GM23338 (cell line): ENCODE data around the gene SMIM13. TPM values are rescaled to one million over a fixed set of nuclear protein-coding genes. Genes with fewer than 3 reads are reported as not detected.

Experiments used
- ATAC-seq: fragments of 200-7000 bp; cut with Tn5 transposase; 3 replicates; pipeline ENCODE4 v1.9.1; 2020
- DNase-seq: peaks from one replicate; pipeline ENCODE4 v3.0.0-alpha.2; 2015; ENCODE audit warnings: low spot score
- H2AFZ ChIP-seq: fragments of 200-600 bp; sonication (generic); 2 replicates; pipeline ENCODE4 v1.8.0; 2016; ENCODE audit warnings: antibody characterized with exemption, mild to moderate bottlenecking, moderate library complexity
- H3F3A ChIP-seq: fragments of 200-600 bp; sonication (generic); replicated peaks from 2 replicates; pipeline ENCODE4 v1.8.0; 2017; ENCODE audit warnings: antibody characterized with exemption, mixed run types, low read depth
- H3K27ac ChIP-seq: fragments of 200-600 bp; sonication (generic); 2 replicates; pipeline ENCODE4 v1.6.1; 2016; ENCODE audit warnings: low read depth
- H3K27me3 ChIP-seq: fragments of 200-600 bp; sonication (generic); 2 replicates; pipeline ENCODE4 v1.8.0; 2016; ENCODE audit warnings: mild to moderate bottlenecking, mixed run types, moderate library complexity; ENCODE audit not compliant: insufficient read depth
- H3K36me3 ChIP-seq: fragments of 200-600 bp; sonication (generic); 2 replicates; pipeline ENCODE4 v1.8.0; 2016; ENCODE audit warnings: mild to moderate bottlenecking; ENCODE audit not compliant: insufficient read depth
- H3K4me1 ChIP-seq: fragments of 200-600 bp; sonication (generic); 2 replicates; pipeline ENCODE4 v1.8.0; 2016; ENCODE audit warnings: mild to moderate bottlenecking, moderate library complexity; ENCODE audit not compliant: insufficient read depth
- H3K4me2 ChIP-seq: fragments of 200-600 bp; sonication (generic); 2 replicates; pipeline ENCODE4 v1.7.1; 2017; ENCODE audit warnings: mixed run types
- H3K4me3 ChIP-seq: fragments of 200-600 bp; sonication (generic); 2 replicates; pipeline ENCODE4 v1.6.1; 2016; ENCODE audit warnings: mixed run types
- H3K79me2 ChIP-seq: fragments of 200-600 bp; sonication (generic); replicated peaks from 2 replicates; pipeline ENCODE4 v1.8.0; 2017; ENCODE audit warnings: mild to moderate bottlenecking; ENCODE audit not compliant: insufficient read depth
- H3K9me2 ChIP-seq: fragments of 200-600 bp; sonication (generic); 2 replicates; pipeline ENCODE4 v1.8.0; 2017; ENCODE audit not compliant: insufficient read depth
- H4K20me1 ChIP-seq: fragments of 200-600 bp; sonication (generic); replicated peaks from 2 replicates; pipeline ENCODE4 v1.8.0; 2017; ENCODE audit warnings: mild to moderate bottlenecking; ENCODE audit not compliant: insufficient read depth
- H3K27ac Mint-ChIP-seq: 2 replicates; pipeline ENCODE4 v1.8.0; 2020; ENCODE audit warnings: inconsistent platforms, mild to moderate bottlenecking, moderate library complexity, mixed read lengths
- H3K27me3 Mint-ChIP-seq: 3 replicates; pipeline ENCODE4 v1.8.0; 2022; ENCODE audit warnings: low read depth, mild to moderate bottlenecking, moderate library complexity, mixed read lengths, inconsistent platforms; ENCODE audit not compliant: insufficient read depth, poor library complexity
- H3K36me3 Mint-ChIP-seq: 3 replicates; pipeline ENCODE4 v1.8.0; 2021; ENCODE audit warnings: low read depth, mild to moderate bottlenecking, inconsistent platforms, moderate library complexity, mixed read lengths
- H3K4me1 Mint-ChIP-seq: 3 replicates; pipeline ENCODE4 v1.8.0; 2020; ENCODE audit warnings: mild to moderate bottlenecking, inconsistent platforms, mixed read lengths
- H3K4me3 Mint-ChIP-seq: 3 replicates; pipeline ENCODE4 v1.8.0; 2021; ENCODE audit warnings: moderate library complexity, mild to moderate bottlenecking, inconsistent platforms, mixed read lengths
- H3K9me3 Mint-ChIP-seq: 3 replicates; pipeline ENCODE4 v1.8.0; 2020; ENCODE audit warnings: moderate library complexity, mild to moderate bottlenecking, inconsistent platforms, mixed read lengths
- CREB1 ChIP-seq: fragments of 250-450 bp; sonication (Bioruptor Pico); IDR thresholded peaks from 2 replicates; pipeline ENCODE4 v1.5.0; 2020; ENCODE audit warnings: low read depth, mild to moderate bottlenecking, moderate library complexity
- CTCF ChIP-seq, 2 experiments: fragments of 200-600 bp in 1 of 2; sonication (generic) in 1 of 2; conservative IDR thresholded peaks; 2 replicates each; pipeline versions ENCODE4 v1.5.1 to v1.6.1; 2016 to 2017; ENCODE audit warnings: antibody characterized with exemption in 2 of 2, low read depth in 2 of 2, mild to moderate bottlenecking in 2 of 2, moderate library complexity in 1 of 2
- ETS1 ChIP-seq: IDR thresholded peaks from 2 replicates; pipeline ENCODE4 v1.6.1; 2016; ENCODE audit warnings: antibody characterized with exemption
- EZH2 ChIP-seq: fragments of 200-600 bp; sonication (generic); IDR thresholded peaks from one replicate; pipeline ENCODE4 v1.8.0; 2017; ENCODE audit warnings: antibody characterized with exemption, mild to moderate bottlenecking, low read depth; ENCODE audit not compliant: unreplicated experiment
- EZH2phosphoT487 ChIP-seq: fragments of 200-600 bp; sonication (generic); IDR thresholded peaks from one replicate; pipeline ENCODE4 v1.8.1; 2018; ENCODE audit warnings: antibody characterized with exemption; ENCODE audit not compliant: unreplicated experiment
- JUNB ChIP-seq: IDR thresholded peaks from one replicate; pipeline ENCODE4 v1.6.1; 2016; ENCODE audit warnings: antibody characterized with exemption; ENCODE audit not compliant: unreplicated experiment
- NANOG ChIP-seq: IDR thresholded peaks from 2 replicates; pipeline ENCODE4 v1.6.1; 2016; ENCODE audit warnings: antibody characterized with exemption, borderline replicate concordance
- POLR2AphosphoS5 ChIP-seq: IDR thresholded peaks from 2 replicates; pipeline ENCODE4 v1.6.1; 2016; ENCODE audit warnings: antibody characterized with exemption, low read depth
- STAT1 ChIP-seq: IDR thresholded peaks from one replicate; pipeline ENCODE4 v1.6.1; 2016; ENCODE audit warnings: antibody characterized with exemption; ENCODE audit not compliant: unreplicated experiment
- ZNF114 ChIP-seq: fragments of 250-450 bp; sonication (Bioruptor Pico); IDR thresholded peaks from 2 replicates; pipeline ENCODE4 v1.5.0; 2020; ENCODE audit warnings: mild to moderate bottlenecking, moderate library complexity
- ZNF331 ChIP-seq: fragments of 250-450 bp; sonication (Bioruptor Pico); IDR thresholded peaks from 2 replicates; pipeline ENCODE4 v1.5.0; 2020; ENCODE audit warnings: low read depth, mild to moderate bottlenecking, moderate library complexity
- polyA plus RNA-seq: library from polyadenylated mRNA; unstranded; fragments of >200 nt; fragmentation: Nextera tagmentation; extraction: Ambion mirVana; gene quantifications from 2 replicates; pipeline ENCODE4 v1.2.1, GENCODE V29; 2016
- total RNA-seq: library from RNA; depleted of rRNA; stranded (reverse); fragments of >200 nt; shearing (Covaris generic); gene quantifications from 2 replicates; pipeline ENCODE4 v1.2.3, GENCODE V29; 2014
- TF ChIP-seq, protein P1 (sequence below): IDR thresholded peaks from one replicate; pipeline ENCODE4 v1.6.1; 2018; ENCODE audit warnings: antibody characterized with exemption; ENCODE audit not compliant: unreplicated experiment
- TF ChIP-seq, protein P2 (sequence below): fragments of 250-450 bp; sonication (Bioruptor Pico); IDR thresholded peaks from 2 replicates; pipeline ENCODE4 v1.5.0; 2020; ENCODE audit warnings: mild to moderate bottlenecking, moderate library complexity

SMIM13 gene
- total and polyA plus RNA-seq, 2 experiments from 2014 or later, result 7.2 to 12.7 TPM

- H3K4me3 Mint-ChIP-seq, result no peak overlapping the region
- peaks cover 14% of the 10 kb centered on the region for H4K20me1 ChIP-seq
- H3K27ac Mint-ChIP-seq, result no peak overlapping the region
- no peaks in the 10 kb centered on the region for H3K27me3 ChIP-seq
- no peak overlapping the region for H2AFZ ChIP-seq
- DNase-seq (no peak), ATAC-seq (no peak)
- TF ChIP-seq EZH2phosphoT487, result no peak
- TF ChIP-seq, protein P1, sequence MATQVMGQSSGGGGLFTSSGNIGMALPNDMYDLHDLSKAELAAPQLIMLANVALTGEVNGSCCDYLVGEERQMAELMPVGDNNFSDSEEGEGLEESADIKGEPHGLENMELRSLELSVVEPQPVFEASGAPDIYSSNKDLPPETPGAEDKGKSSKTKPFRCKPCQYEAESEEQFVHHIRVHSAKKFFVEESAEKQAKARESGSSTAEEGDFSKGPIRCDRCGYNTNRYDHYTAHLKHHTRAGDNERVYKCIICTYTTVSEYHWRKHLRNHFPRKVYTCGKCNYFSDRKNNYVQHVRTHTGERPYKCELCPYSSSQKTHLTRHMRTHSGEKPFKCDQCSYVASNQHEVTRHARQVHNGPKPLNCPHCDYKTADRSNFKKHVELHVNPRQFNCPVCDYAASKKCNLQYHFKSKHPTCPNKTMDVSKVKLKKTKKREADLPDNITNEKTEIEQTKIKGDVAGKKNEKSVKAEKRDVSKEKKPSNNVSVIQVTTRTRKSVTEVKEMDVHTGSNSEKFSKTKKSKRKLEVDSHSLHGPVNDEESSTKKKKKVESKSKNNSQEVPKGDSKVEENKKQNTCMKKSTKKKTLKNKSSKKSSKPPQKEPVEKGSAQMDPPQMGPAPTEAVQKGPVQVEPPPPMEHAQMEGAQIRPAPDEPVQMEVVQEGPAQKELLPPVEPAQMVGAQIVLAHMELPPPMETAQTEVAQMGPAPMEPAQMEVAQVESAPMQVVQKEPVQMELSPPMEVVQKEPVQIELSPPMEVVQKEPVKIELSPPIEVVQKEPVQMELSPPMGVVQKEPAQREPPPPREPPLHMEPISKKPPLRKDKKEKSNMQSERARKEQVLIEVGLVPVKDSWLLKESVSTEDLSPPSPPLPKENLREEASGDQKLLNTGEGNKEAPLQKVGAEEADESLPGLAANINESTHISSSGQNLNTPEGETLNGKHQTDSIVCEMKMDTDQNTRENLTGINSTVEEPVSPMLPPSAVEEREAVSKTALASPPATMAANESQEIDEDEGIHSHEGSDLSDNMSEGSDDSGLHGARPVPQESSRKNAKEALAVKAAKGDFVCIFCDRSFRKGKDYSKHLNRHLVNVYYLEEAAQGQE, result no peak
- TF ChIP-seq, protein P2, sequence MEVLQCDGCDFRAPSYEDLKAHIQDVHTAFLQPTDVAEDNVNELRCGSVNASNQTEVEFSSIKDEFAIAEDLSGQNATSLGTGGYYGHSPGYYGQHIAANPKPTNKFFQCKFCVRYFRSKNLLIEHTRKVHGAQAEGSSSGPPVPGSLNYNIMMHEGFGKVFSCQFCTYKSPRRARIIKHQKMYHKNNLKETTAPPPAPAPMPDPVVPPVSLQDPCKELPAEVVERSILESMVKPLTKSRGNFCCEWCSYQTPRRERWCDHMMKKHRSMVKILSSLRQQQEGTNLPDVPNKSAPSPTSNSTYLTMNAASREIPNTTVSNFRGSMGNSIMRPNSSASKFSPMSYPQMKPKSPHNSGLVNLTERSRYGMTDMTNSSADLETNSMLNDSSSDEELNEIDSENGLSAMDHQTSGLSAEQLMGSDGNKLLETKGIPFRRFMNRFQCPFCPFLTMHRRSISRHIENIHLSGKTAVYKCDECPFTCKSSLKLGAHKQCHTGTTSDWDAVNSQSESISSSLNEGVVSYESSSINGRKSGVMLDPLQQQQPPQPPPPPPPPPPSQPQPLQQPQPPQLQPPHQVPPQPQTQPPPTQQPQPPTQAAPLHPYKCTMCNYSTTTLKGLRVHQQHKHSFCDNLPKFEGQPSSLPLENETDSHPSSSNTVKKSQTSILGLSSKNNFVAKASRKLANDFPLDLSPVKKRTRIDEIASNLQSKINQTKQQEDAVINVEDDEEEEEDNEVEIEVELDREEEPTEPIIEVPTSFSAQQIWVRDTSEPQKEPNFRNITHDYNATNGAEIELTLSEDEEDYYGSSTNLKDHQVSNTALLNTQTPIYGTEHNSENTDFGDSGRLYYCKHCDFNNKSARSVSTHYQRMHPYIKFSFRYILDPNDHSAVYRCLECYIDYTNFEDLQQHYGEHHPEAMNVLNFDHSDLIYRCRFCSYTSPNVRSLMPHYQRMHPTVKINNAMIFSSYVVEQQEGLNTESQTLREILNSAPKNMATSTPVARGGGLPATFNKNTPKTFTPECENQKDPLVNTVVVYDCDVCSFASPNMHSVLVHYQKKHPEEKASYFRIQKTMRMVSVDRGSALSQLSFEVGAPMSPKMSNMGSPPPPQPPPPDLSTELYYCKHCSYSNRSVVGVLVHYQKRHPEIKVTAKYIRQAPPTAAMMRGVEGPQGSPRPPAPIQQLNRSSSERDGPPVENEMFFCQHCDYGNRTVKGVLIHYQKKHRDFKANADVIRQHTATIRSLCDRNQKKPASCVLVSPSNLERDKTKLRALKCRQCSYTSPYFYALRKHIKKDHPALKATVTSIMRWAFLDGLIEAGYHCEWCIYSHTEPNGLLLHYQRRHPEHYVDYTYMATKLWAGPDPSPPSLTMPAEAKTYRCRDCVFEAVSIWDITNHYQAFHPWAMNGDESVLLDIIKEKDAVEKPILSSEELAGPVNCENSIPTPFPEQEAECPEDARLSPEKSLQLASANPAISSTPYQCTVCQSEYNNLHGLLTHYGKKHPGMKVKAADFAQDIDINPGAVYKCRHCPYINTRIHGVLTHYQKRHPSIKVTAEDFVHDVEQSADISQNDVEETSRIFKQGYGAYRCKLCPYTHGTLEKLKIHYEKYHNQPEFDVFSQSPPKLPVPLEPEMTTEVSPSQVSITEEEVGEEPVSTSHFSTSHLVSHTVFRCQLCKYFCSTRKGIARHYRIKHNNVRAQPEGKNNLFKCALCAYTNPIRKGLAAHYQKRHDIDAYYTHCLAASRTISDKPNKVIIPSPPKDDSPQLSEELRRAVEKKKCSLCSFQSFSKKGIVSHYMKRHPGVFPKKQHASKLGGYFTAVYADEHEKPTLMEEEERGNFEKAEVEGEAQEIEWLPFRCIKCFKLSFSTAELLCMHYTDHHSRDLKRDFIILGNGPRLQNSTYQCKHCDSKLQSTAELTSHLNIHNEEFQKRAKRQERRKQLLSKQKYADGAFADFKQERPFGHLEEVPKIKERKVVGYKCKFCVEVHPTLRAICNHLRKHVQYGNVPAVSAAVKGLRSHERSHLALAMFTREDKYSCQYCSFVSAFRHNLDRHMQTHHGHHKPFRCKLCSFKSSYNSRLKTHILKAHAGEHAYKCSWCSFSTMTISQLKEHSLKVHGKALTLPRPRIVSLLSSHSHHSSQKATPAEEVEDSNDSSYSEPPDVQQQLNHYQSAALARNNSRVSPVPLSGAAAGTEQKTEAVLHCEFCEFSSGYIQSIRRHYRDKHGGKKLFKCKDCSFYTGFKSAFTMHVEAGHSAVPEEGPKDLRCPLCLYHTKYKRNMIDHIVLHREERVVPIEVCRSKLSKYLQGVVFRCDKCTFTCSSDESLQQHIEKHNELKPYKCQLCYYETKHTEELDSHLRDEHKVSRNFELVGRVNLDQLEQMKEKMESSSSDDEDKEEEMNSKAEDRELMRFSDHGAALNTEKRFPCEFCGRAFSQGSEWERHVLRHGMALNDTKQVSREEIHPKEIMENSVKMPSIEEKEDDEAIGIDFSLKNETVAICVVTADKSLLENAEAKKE (CRISPR knock-in tag), result no peak
- TF ChIP-seq CREB1 (CRISPR knock-in tag), result no peak
- TF ChIP-seq EZH2, result no peak
- no peak for TF ChIP-seq CTCF (conservative IDR thresholded peaks at IDR 0.05; ENCODE audit: low read depth in 2 of 2)
- no peak for TF ChIP-seq ZNF114 (CRISPR knock-in tag)
- no peak for TF ChIP-seq POLR2AphosphoS5
- no peak for TF ChIP-seq STAT1
- no peak for TF ChIP-seq JUNB
- no peak for TF ChIP-seq ETS1
- no peak for TF ChIP-seq ZNF331 (CRISPR knock-in tag)
- TF ChIP-seq NANOG, result no peak
- no peak overlapping the region for H3K27ac ChIP-seq
- no peaks in the 10 kb centered on the region for H3K27me3 Mint-ChIP-seq
- H3K9me3 Mint-ChIP-seq, result no peaks in the 10 kb centered on the region
- no peaks in the 10 kb centered on the region for H3K36me3 ChIP-seq
- no peak overlapping the region for H3K4me3 ChIP-seq
- no peaks in the 10 kb centered on the region for H3K36me3 Mint-ChIP-seq
- peaks cover 32% of the 10 kb centered on the region for H3K4me1 ChIP-seq
- peak overlapping the region; percentile 38; the same call in 1 of the 2 replicates for H3K4me2 ChIP-seq
- peaks cover 30% of the 10 kb centered on the region for H3K4me1 Mint-ChIP-seq
- peaks cover 100% of the 10 kb centered on the region for H3K79me2 ChIP-seq
- H3F3A ChIP-seq, result no peaks in the 10 kb centered on the region
- no peaks in the 10 kb centered on the region for H3K9me2 ChIP-seq
Measured at GRCh38 chr6:11111769-11112437, 18.3 kb downstream of the SMIM13 start.
